Measurements from ENCODE around the gene ESR1. TPM values are rescaled to one million over a fixed set of nuclear protein-coding genes. Genes with fewer than 3 reads are reported as not detected.
A peak's percentile ranks its signal among the peaks of the same experiment; 100 is the strongest.
"Not testable (repeated sequence)": the region's sequence is repeated elsewhere in the genome, so short reads cannot be mapped to it uniquely, and the experiment has no call there.

ESR1 gene
- total and polyA plus RNA-seq, 2 experiments from 2014 or later, result 1.6 to 5.1 TPM

GRCh38 chr6:151876122-151876521 lies 68.6 kb downstream of the ESR1 start:
- no peak for TF ChIP-seq CTCF (IDR thresholded peaks at IDR 0.05; ENCODE audit: low read depth, low read length)
- DNase-seq (ENCODE audit: low read depth in 1 of 2, low spot score in 1 of 2), result no peak
- no peaks in the 10 kb centered on the region for H3K27me3 ChIP-seq
- H3K36me3 ChIP-seq, result no peaks in the 10 kb centered on the region
- no peaks in the 10 kb centered on the region for H3K4me1 ChIP-seq (ENCODE audit: low read depth)
- no peak overlapping the region for H3K27ac ChIP-seq
- no peak overlapping the region for H3K4me3 ChIP-seq
- no peaks in the 10 kb centered on the region for H3K9me3 ChIP-seq (ENCODE audit: low read depth)

GRCh38 chr6:151877458-151877857 lies 70.0 kb downstream of the ESR1 start:
- no peaks in the 10 kb centered on the region for H3K27me3 ChIP-seq
- H3K27ac ChIP-seq, result no peak overlapping the region
- H3K4me1 ChIP-seq (ENCODE audit: low read depth), result no peaks in the 10 kb centered on the region
- no peak overlapping the region for H3K4me3 ChIP-seq
- TF ChIP-seq CTCF (IDR thresholded peaks at IDR 0.05; ENCODE audit: low read depth, low read length), result no peak
- no peaks in the 10 kb centered on the region for H3K36me3 ChIP-seq
- no peak for DNase-seq (ENCODE audit: low read depth in 1 of 2, low spot score in 1 of 2)
- no peaks in the 10 kb centered on the region for H3K9me3 ChIP-seq (ENCODE audit: low read depth)

GRCh38 chr6:151881231-151881630 lies 73.7 kb downstream of the ESR1 start:
- no peak for TF ChIP-seq CTCF (IDR thresholded peaks at IDR 0.05; ENCODE audit: low read depth, low read length)
- Histone ChIP-seq H3K4me1 (ENCODE audit: low read depth) (no peaks in the 10 kb centered on the region), H3K4me3 (no peak overlapping the region), H3K27ac (no peak overlapping the region), H3K27me3 (no peaks in the 10 kb centered on the region), H3K36me3 (no peaks in the 10 kb centered on the region), H3K9me3 (ENCODE audit: low read depth) (no peaks in the 10 kb centered on the region)
- DNase-seq (ENCODE audit: low read depth in 1 of 2, low spot score in 1 of 2), result no peak

GRCh38 chr6:151882206-151882605 lies 74.7 kb downstream of the ESR1 start:
- Histone ChIP-seq H3K4me1 (ENCODE audit: low read depth) (no peaks in the 10 kb centered on the region), H3K36me3 (no peaks in the 10 kb centered on the region), H3K27me3 (no peaks in the 10 kb centered on the region), H3K4me3 (no peak overlapping the region), H3K27ac (no peak overlapping the region), H3K9me3 (ENCODE audit: low read depth) (no peaks in the 10 kb centered on the region)
- DNase-seq (ENCODE audit: low read depth in 1 of 2, low spot score in 1 of 2), result no peak
- TF ChIP-seq CTCF (IDR thresholded peaks at IDR 0.05; ENCODE audit: low read depth, low read length), result no peak

GRCh38 chr6:151885234-151885633 lies 77.8 kb downstream of the ESR1 start:
- no peak overlapping the region for H3K27ac ChIP-seq
- H3K4me3 ChIP-seq, result no peak overlapping the region
- DNase-seq (ENCODE audit: low read depth in 1 of 2, low spot score in 1 of 2), result no peak
- H3K4me1 ChIP-seq (ENCODE audit: low read depth), result no peaks in the 10 kb centered on the region
- no peaks in the 10 kb centered on the region for H3K9me3 ChIP-seq (ENCODE audit: low read depth)
- TF ChIP-seq CTCF (IDR thresholded peaks at IDR 0.05; ENCODE audit: low read depth, low read length), result no peak
- H3K36me3 ChIP-seq, result no peaks in the 10 kb centered on the region
- no peaks in the 10 kb centered on the region for H3K27me3 ChIP-seq

GRCh38 chr6:151891524-151891923 lies 84.0 kb downstream of the ESR1 start:
- no peak overlapping the region for H3K27ac ChIP-seq
- H3K4me1 ChIP-seq (ENCODE audit: low read depth), result no peaks in the 10 kb centered on the region
- H3K27me3 ChIP-seq, result no peaks in the 10 kb centered on the region
- TF ChIP-seq CTCF (IDR thresholded peaks at IDR 0.05; ENCODE audit: low read depth, low read length), result no peak
- H3K4me3 ChIP-seq, result no peak overlapping the region
- no peaks in the 10 kb centered on the region for H3K9me3 ChIP-seq (ENCODE audit: low read depth)
- no peak for DNase-seq (ENCODE audit: low read depth in 1 of 2, low spot score in 1 of 2)
- H3K36me3 ChIP-seq, result no peaks in the 10 kb centered on the region

GRCh38 chr6:151894426-151894825 lies 86.9 kb downstream of the ESR1 start:
- H3K9me3 ChIP-seq (ENCODE audit: low read depth); H3K4me3 ChIP-seq; H3K4me1 ChIP-seq (ENCODE audit: low read depth); H3K27me3 ChIP-seq; H3K27ac ChIP-seq; H3K36me3 ChIP-seq: not testable (repeated sequence)
- peak in 1 of 2 donors; percentile 38 for DNase-seq (ENCODE audit: low read depth in 1 of 2, low spot score in 1 of 2)

GRCh38 chr6:151899221-151899620 lies 91.7 kb downstream of the ESR1 start:
- not testable (repeated sequence) for H3K27me3 ChIP-seq

More at GRCh38 chr6:151899221-151899620, 91.7 kb downstream of the ESR1 start:
- H3K36me3 ChIP-seq; H3K9me3 ChIP-seq (ENCODE audit: low read depth); H3K27ac ChIP-seq; H3K4me3 ChIP-seq; H3K4me1 ChIP-seq (ENCODE audit: low read depth); DNase-seq (ENCODE audit: low read depth in 1 of 2, low spot score in 1 of 2): not testable (repeated sequence)
